Upper lobe of right lung (tissue), 1 donor: ENCODE results near the gene ARRB1. TPM values are rescaled to one million over a fixed set of nuclear protein-coding genes. Genes with fewer than 3 reads are reported as not detected.

Experiments
- ATAC-seq: fragments of 200-7000 bp; cut with Tn5 transposase; one replicate; pipeline ENCODE4 v1.9.1; 2020; ENCODE audit warnings: mild to moderate bottlenecking, moderate library complexity
- DNase-seq: peaks from one replicate; pipeline ENCODE4 v3.0.0-alpha.2; 2020
- H3K27ac ChIP-seq: fragments of 200-600 bp; one replicate; pipeline ENCODE4 v1.8.0; 2022
- H3K27me3 ChIP-seq: fragments of 200-600 bp; one replicate; pipeline ENCODE4 v1.8.0; 2022; ENCODE audit warnings: mild to moderate bottlenecking
- H3K36me3 ChIP-seq: fragments of 200-600 bp; one replicate; pipeline ENCODE4 v1.8.0; 2022
- H3K4me1 ChIP-seq: fragments of 200-600 bp; one replicate; pipeline ENCODE4 v1.8.0; 2022
- H3K4me3 ChIP-seq: fragments of 200-600 bp; one replicate; pipeline ENCODE4 v1.8.0; 2022; ENCODE audit warnings: mild to moderate bottlenecking
- H3K9me3 ChIP-seq: fragments of 200-600 bp; one replicate; pipeline ENCODE4 v1.8.0; 2022
- CTCF ChIP-seq: fragments of 200-600 bp; IDR thresholded peaks from one replicate; pipeline ENCODE4 v1.8.0; 2022; ENCODE audit warnings: antibody characterized with exemption
- intact Hi-C: fragments of 100-400 bp; cut with DNase I; formaldehyde crosslinking; loops from one replicate; pipeline ENCODE4 v1.11.0; 2022
- total RNA-seq: library from RNA; stranded (reverse); fragmentation: NEBNext Ultra II Directional; extraction: Animal tissue kit (Norgen Biotek cat#: 25700); gene quantifications from one replicate; pipeline ENCODE4 v1.2.1, GENCODE V29; 2021
- donor health status: DM: no; HTN: yes; CAD: no; lungs with severe emphysema.

ARRB1 gene
- total RNA-seq, 1 donor from 2014 or later: 188 TPM

GRCh38 chr11:75324189-75324588, 27.3 kb downstream of the ARRB1 start:
- no peaks in the 10 kb centered on the region for H3K9me3 ChIP-seq
- intact Hi-C loops: no loop called here
- H3K27me3 ChIP-seq: no peaks in the 10 kb centered on the region
- H3K27ac ChIP-seq: no peak overlapping the region
- H3K4me1 ChIP-seq: peaks cover 56% of the 10 kb centered on the region
- TF ChIP-seq CTCF: no peak
- peaks cover 40% of the 10 kb centered on the region for H3K36me3 ChIP-seq
- no peak overlapping the region for H3K4me3 ChIP-seq
- DNase-seq (no peak), ATAC-seq (no peak)

- Histone ChIP-seq H3K9me3 (no peaks in the 10 kb centered on the region), H3K4me1 (peaks cover 54% of the 10 kb centered on the region), H3K27me3 (no peaks in the 10 kb centered on the region), H3K4me3 (no peak overlapping the region), H3K36me3 (peaks cover 40% of the 10 kb centered on the region), H3K27ac (peak overlapping the region; percentile 34)
- TF ChIP-seq CTCF: no peak
- ATAC-seq (no peak), DNase-seq (no peak)
- intact Hi-C loops: no loop called here
These were observed 27.9 kb downstream of the ARRB1 start for GRCh38 chr11:75323609-75324008.

- Histone ChIP-seq H3K9me3 (no peaks in the 10 kb centered on the region), H3K36me3 (peaks cover 37% of the 10 kb centered on the region), H3K27ac (peak overlapping the region; percentile 18), H3K4me1 (peaks cover 50% of the 10 kb centered on the region), H3K27me3 (no peaks in the 10 kb centered on the region), H3K4me3 (no peak overlapping the region)
- DNase-seq: no peak
- no peak for ATAC-seq
- TF ChIP-seq CTCF: no peak
- intact Hi-C loops: no loop called here
These were observed 30.8 kb downstream of the ARRB1 start for GRCh38 chr11:75320643-75321042.

GRCh38 chr11:75320046-75320618, 31.3 kb downstream of the ARRB1 start:
- DNase-seq (no peak), ATAC-seq (no peak)
- H3K4me3 ChIP-seq: no peak overlapping the region
- no peak for TF ChIP-seq CTCF
- peaks cover 45% of the 10 kb centered on the region for H3K4me1 ChIP-seq
- no peaks in the 10 kb centered on the region for H3K9me3 ChIP-seq
- H3K27ac ChIP-seq: peak overlapping the region; percentile 18
- peaks cover 32% of the 10 kb centered on the region for H3K36me3 ChIP-seq
- no peaks in the 10 kb centered on the region for H3K27me3 ChIP-seq
- intact Hi-C loops: no loop called here

GRCh38 chr11:75319035-75319877, 32.2 kb downstream of the ARRB1 start:
- H3K4me3 ChIP-seq: no peak overlapping the region
- TF ChIP-seq CTCF: no peak
- H3K27me3 ChIP-seq: no peaks in the 10 kb centered on the region
- no peaks in the 10 kb centered on the region for H3K9me3 ChIP-seq
- intact Hi-C loops: no loop called here
- peak; percentile 42 for ATAC-seq
- H3K36me3 ChIP-seq: peaks cover 28% of the 10 kb centered on the region
- H3K27ac ChIP-seq: peak overlapping the region; percentile 18
- no peak for DNase-seq
- H3K4me1 ChIP-seq: peaks cover 52% of the 10 kb centered on the region
